ENCODE results near the gene XCL2. TPM values are rescaled to one million over a fixed set of nuclear protein-coding genes. Genes with fewer than 3 reads are reported as not detected.

XCL2 gene
- total and polyA plus RNA-seq, 2 donors: 6.1 to 15.4 TPM

GRCh38 chr1:168529518-168529917 is 14.3 kb downstream of the XCL2 start:
- peaks cover 0 to 8% of the 10 kb centered on the region in 2 donors for H3K4me1 ChIP-seq (ENCODE audit: control insufficient read depth in 2 of 2, insufficient read depth in 2 of 2, low read length in 2 of 2)
- WGBS: 95% methylated on average over 1 of the region's 1 CpG
- no peak overlapping the region for H3K27ac ChIP-seq (ENCODE audit: low read depth in 1 of 2, low read length in 1 of 2)
- no peak for DNase-seq (ENCODE audit: low read depth in 6 of 9, low spot score in 9 of 9)
- no peaks in the 10 kb centered on the region for H3K27me3 ChIP-seq (ENCODE audit: control insufficient read depth in 2 of 2, insufficient read depth in 1 of 2, low read length in 1 of 2)
- no peak overlapping the region for H3K4me3 ChIP-seq (ENCODE audit: low read length in 2 of 2)
- H3K36me3 ChIP-seq (ENCODE audit: control insufficient read depth in 2 of 2, insufficient read depth in 2 of 2, low read length in 1 of 2): no peaks in the 10 kb centered on the region
- no peaks in the 10 kb centered on the region for H3K9me3 ChIP-seq (ENCODE audit: control insufficient read depth in 2 of 2, insufficient read depth in 1 of 2, low read length in 1 of 2)

DNA sequence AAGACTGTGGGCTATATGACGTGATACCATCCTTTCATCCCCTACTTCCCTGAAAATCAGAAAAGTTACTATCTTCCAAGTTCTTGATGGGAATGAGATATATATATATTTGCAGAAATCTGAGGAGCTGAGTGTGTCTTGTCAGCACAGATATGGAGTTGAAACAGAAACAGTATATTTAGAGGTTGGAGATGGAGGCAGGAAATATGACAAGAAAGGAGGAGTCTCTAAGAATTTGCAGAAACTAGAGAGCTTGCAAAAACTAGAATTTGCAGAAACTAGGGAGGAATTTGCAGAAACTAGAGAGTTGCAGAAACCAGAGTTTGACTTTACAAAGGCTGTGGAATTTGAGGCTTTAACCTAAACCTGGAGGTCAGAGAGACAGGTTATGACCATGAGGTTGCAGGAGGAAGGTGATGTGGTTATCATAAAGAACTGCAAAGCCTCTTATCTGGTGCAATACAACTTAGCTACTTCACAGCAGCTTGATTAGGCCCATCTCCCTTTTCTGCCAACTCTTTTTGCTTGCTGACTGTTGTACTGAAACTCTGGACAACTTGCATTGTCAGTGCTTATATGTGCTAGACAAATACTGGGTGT is 22.3 kb downstream of the XCL2 start:
- WGBS: 96% methylated on average over 1 of the region's 1 CpG
- Histone ChIP-seq H3K27me3 (ENCODE audit: control insufficient read depth in 2 of 2, insufficient read depth in 1 of 2, low read length in 1 of 2) (no peaks in the 10 kb centered on the region), H3K27ac (ENCODE audit: low read depth in 1 of 2, low read length in 1 of 2) (peak overlapping the region; percentile 56 to 74), H3K4me1 (ENCODE audit: control insufficient read depth in 2 of 2, insufficient read depth in 2 of 2, low read length in 2 of 2) (peaks cover 7 to 27% of the 10 kb centered on the region in 2 donors), H3K4me3 (ENCODE audit: low read length in 2 of 2) (no peak overlapping the region), H3K36me3 (ENCODE audit: control insufficient read depth in 2 of 2, insufficient read depth in 2 of 2, low read length in 1 of 2) (no peaks in the 10 kb centered on the region), H3K9me3 (ENCODE audit: control insufficient read depth in 2 of 2, insufficient read depth in 1 of 2, low read length in 1 of 2) (peaks cover 0 to 2% of the 10 kb centered on the region in 2 donors)
- peak in 2 of 9 donors; percentile 29 to 60 for DNase-seq (ENCODE audit: low read depth in 6 of 9, low spot score in 9 of 9)

- H3K27ac ChIP-seq (ENCODE audit: low read depth in 1 of 2, low read length in 1 of 2): peak overlapping the region in 1 of 2 donors; percentile 74
- H3K4me3 ChIP-seq (ENCODE audit: low read length in 2 of 2): no peak overlapping the region
- peaks cover 7 to 27% of the 10 kb centered on the region in 2 donors for H3K4me1 ChIP-seq (ENCODE audit: control insufficient read depth in 2 of 2, insufficient read depth in 2 of 2, low read length in 2 of 2)
Observed at GRCh38 chr1:168520832-168521231, 23.0 kb downstream of the XCL2 start.

DNA sequence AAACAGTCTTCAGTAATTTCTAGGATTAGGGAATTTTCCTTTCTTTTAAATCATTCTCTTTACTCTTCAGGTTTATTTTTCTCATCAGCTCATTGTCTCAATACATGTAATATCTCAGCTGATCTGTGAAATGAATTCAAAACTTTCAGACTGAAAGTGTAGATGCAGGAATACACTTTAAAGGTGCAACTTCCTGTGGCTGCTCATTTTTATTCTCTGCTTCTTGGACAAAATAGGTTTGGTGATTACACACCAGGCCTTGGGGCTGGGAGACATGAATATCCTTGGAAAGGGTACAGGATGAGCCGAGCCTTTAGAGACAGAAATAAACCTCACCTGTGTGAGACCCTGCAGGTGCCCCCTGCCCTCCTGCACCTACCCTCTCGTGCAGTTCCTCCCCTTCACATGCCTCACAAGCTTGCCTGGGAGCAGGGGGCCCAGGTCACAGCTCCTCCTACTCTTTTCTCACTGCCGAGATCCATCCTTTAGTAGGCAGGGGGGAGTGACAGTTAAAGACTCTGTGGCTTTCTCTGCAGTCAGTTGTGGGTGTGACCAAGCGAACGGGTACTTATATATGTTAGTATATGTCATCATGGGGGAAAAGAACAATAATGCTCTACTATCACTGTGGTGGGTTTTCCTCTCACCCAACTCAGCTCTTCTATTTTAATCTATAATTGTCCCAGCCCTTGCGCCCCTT is 23.6 kb downstream of the XCL2 start:
- Histone ChIP-seq H3K27me3 (ENCODE audit: control insufficient read depth in 2 of 2, insufficient read depth in 1 of 2, low read length in 1 of 2) (no peaks in the 10 kb centered on the region), H3K36me3 (ENCODE audit: control insufficient read depth in 2 of 2, insufficient read depth in 2 of 2, low read length in 1 of 2) (no peaks in the 10 kb centered on the region), H3K27ac (ENCODE audit: low read depth in 1 of 2, low read length in 1 of 2) (peak overlapping the region; percentile 74 to 76), H3K4me1 (ENCODE audit: control insufficient read depth in 2 of 2, insufficient read depth in 2 of 2, low read length in 2 of 2) (peaks cover 7 to 27% of the 10 kb centered on the region in 2 donors), H3K4me3 (ENCODE audit: low read length in 2 of 2) (no peak overlapping the region), H3K9me3 (ENCODE audit: control insufficient read depth in 2 of 2, insufficient read depth in 1 of 2, low read length in 1 of 2) (peaks cover 0 to 2% of the 10 kb centered on the region in 2 donors)
- 14% methylated on average over 6 of the region's 6 CpGs for WGBS
- DNase-seq (ENCODE audit: low read depth in 6 of 9, low spot score in 9 of 9): peak in 3 of 9 donors; percentile 29 to 77 (median 58)

More at GRCh38 chr1:168520832-168521231, 23.0 kb downstream of the XCL2 start:
- no peak for DNase-seq (ENCODE audit: low read depth in 6 of 9, low spot score in 9 of 9)
- WGBS: 29% methylated on average over 4 of the region's 4 CpGs
- peaks cover 0 to 2% of the 10 kb centered on the region in 2 donors for H3K9me3 ChIP-seq (ENCODE audit: control insufficient read depth in 2 of 2, insufficient read depth in 1 of 2, low read length in 1 of 2)
- H3K27me3 ChIP-seq (ENCODE audit: control insufficient read depth in 2 of 2, insufficient read depth in 1 of 2, low read length in 1 of 2): no peaks in the 10 kb centered on the region
- H3K36me3 ChIP-seq (ENCODE audit: control insufficient read depth in 2 of 2, insufficient read depth in 2 of 2, low read length in 1 of 2): no peaks in the 10 kb centered on the region

DNA sequence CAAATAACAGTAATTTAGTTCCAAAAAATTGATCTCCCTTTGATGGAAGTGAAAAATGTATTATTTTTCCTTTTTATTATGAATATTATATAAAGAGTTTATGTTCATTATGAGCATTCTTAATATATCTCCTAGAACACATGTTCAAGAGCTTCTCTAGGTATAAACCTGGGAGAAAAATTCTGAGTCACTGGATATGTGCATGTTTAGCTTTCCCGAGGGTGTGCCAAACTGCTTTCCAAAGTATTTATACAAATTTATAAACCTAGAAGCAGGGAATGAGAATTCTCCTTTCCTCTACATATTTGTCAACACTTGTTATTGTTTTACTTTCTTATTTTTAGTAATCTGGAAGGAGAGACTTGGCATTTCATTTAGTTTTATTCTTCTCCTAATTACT is 25.0 kb downstream of the XCL2 start:
- H3K4me1 ChIP-seq (ENCODE audit: control insufficient read depth in 2 of 2, insufficient read depth in 2 of 2, low read length in 2 of 2): peaks cover 15 to 39% of the 10 kb centered on the region in 2 donors
- H3K27me3 ChIP-seq (ENCODE audit: control insufficient read depth in 2 of 2, insufficient read depth in 1 of 2, low read length in 1 of 2): no peaks in the 10 kb centered on the region
- WGBS: 97% methylated on average over 1 of the region's 1 CpG
- H3K9me3 ChIP-seq (ENCODE audit: control insufficient read depth in 2 of 2, insufficient read depth in 1 of 2, low read length in 1 of 2): peaks cover 0 to 2% of the 10 kb centered on the region in 2 donors
- no peaks in the 10 kb centered on the region for H3K36me3 ChIP-seq (ENCODE audit: control insufficient read depth in 2 of 2, insufficient read depth in 2 of 2, low read length in 1 of 2)
- H3K4me3 ChIP-seq (ENCODE audit: low read length in 2 of 2): no peak overlapping the region
- no peak overlapping the region for H3K27ac ChIP-seq (ENCODE audit: low read depth in 1 of 2, low read length in 1 of 2)
- no peak for DNase-seq (ENCODE audit: low read depth in 6 of 9, low spot score in 9 of 9)

DNA sequence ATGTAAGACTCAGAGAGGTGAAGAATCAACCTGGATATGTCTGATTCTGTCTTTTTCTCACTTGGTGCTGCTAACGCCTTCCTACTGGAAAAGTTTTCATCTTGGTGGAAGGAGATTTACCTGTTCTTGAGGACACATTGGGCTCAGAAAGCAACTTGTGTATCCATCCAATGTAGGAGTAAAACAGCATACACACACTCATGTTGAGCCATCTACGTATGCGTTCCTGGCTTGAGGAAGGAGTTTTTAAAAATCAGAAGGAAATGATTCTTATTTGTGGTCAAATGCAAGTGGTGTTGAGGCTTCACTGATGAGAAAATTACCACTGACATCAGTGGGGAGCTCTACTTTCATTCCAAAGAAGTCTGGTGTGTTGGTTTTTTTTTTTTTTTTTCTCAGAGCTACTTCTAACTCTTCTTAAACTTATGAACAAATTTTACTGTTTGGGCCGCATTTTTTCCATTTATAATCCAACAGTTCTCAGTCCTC is 25.6 kb downstream of the XCL2 start:
- no peaks in the 10 kb centered on the region for H3K27me3 ChIP-seq (ENCODE audit: control insufficient read depth in 2 of 2, insufficient read depth in 1 of 2, low read length in 1 of 2)
- no peaks in the 10 kb centered on the region for H3K36me3 ChIP-seq (ENCODE audit: control insufficient read depth in 2 of 2, insufficient read depth in 2 of 2, low read length in 1 of 2)
- no peak overlapping the region for H3K4me3 ChIP-seq (ENCODE audit: low read length in 2 of 2)
- no peak overlapping the region for H3K27ac ChIP-seq (ENCODE audit: low read depth in 1 of 2, low read length in 1 of 2)
- H3K9me3 ChIP-seq (ENCODE audit: control insufficient read depth in 2 of 2, insufficient read depth in 1 of 2, low read length in 1 of 2): peaks cover 0 to 2% of the 10 kb centered on the region in 2 donors
- no peak for DNase-seq (ENCODE audit: low read depth in 6 of 9, low spot score in 9 of 9)
- H3K4me1 ChIP-seq (ENCODE audit: control insufficient read depth in 2 of 2, insufficient read depth in 2 of 2, low read length in 2 of 2): peaks cover 21 to 45% of the 10 kb centered on the region in 2 donors
- 67% methylated on average over 4 of the region's 4 CpGs for WGBS

- peak in 1 of 9 donors; percentile 50 for DNase-seq (ENCODE audit: low read depth in 6 of 9, low spot score in 9 of 9)
- no peaks in the 10 kb centered on the region for H3K27me3 ChIP-seq (ENCODE audit: control insufficient read depth in 2 of 2, insufficient read depth in 1 of 2, low read length in 1 of 2)
- no peak overlapping the region for H3K27ac ChIP-seq (ENCODE audit: low read depth in 1 of 2, low read length in 1 of 2)
- WGBS: 77% methylated on average over 2 of the region's 2 CpGs
- no peak overlapping the region for H3K4me3 ChIP-seq (ENCODE audit: low read length in 2 of 2)
- H3K36me3 ChIP-seq (ENCODE audit: control insufficient read depth in 2 of 2, insufficient read depth in 2 of 2, low read length in 1 of 2): no peaks in the 10 kb centered on the region
- H3K9me3 ChIP-seq (ENCODE audit: control insufficient read depth in 2 of 2, insufficient read depth in 1 of 2, low read length in 1 of 2): no peaks in the 10 kb centered on the region
- H3K4me1 ChIP-seq (ENCODE audit: control insufficient read depth in 2 of 2, insufficient read depth in 2 of 2, low read length in 2 of 2): peaks cover 16 to 30% of the 10 kb centered on the region in 2 donors
Observed at GRCh38 chr1:168514455-168514854, 29.3 kb downstream of the XCL2 start.

- DNase-seq (ENCODE audit: low read depth in 6 of 9, low spot score in 9 of 9): peak in 1 of 9 donors; percentile 12
- H3K4me1 ChIP-seq (ENCODE audit: control insufficient read depth in 2 of 2, insufficient read depth in 2 of 2, low read length in 2 of 2): peaks cover 16 to 30% of the 10 kb centered on the region in 2 donors
- 94% methylated on average over 9 of the region's 9 CpGs for WGBS
- no peaks in the 10 kb centered on the region for H3K36me3 ChIP-seq (ENCODE audit: control insufficient read depth in 2 of 2, insufficient read depth in 2 of 2, low read length in 1 of 2)
- H3K27me3 ChIP-seq (ENCODE audit: control insufficient read depth in 2 of 2, insufficient read depth in 1 of 2, low read length in 1 of 2): no peaks in the 10 kb centered on the region
- no peak overlapping the region for H3K27ac ChIP-seq (ENCODE audit: low read depth in 1 of 2, low read length in 1 of 2)
- no peaks in the 10 kb centered on the region for H3K9me3 ChIP-seq (ENCODE audit: control insufficient read depth in 2 of 2, insufficient read depth in 1 of 2, low read length in 1 of 2)
- no peak overlapping the region for H3K4me3 ChIP-seq (ENCODE audit: low read length in 2 of 2)
Observed at GRCh38 chr1:168513656-168514404, 30.0 kb downstream of the XCL2 start.

All from thymus (tissue), 11 donors.